Subcutaneous adipose tissue (tissue), 4 donors: ENCODE data around the gene MUC2. TPM values are rescaled to one million over a fixed set of nuclear protein-coding genes. Genes with fewer than 3 reads are reported as not detected.

Source experiments
- CTCF ChIP-seq: fragments of 450-650 bp; IDR thresholded peaks from one replicate; pipeline ENCODE4 v1.5.1; 2016; ENCODE audit warnings: low read depth, mild to moderate bottlenecking, control low read depth, antibody characterized with exemption, moderate library complexity
- total RNA-seq, 4 donors: library from RNA; depleted of rRNA; stranded (reverse); fragments of >200 nt; gene quantifications; one replicate each; pipeline ENCODE4 v1.1.0, GENCODE V29; 2016

MUC2 gene
- total RNA-seq, 4 donors from 2014 or later = under 0.01 to 1.3 TPM; not detected in 2

GRCh38 chr11:1049071-1049405 is 25.6 kb upstream of the MUC2 start:
- TF ChIP-seq CTCF = no peak

GRCh38 chr11:1049431-1049891 is 25.2 kb upstream of the MUC2 start:
- no peak for TF ChIP-seq CTCF

- no peak for TF ChIP-seq CTCF
These were observed 24.6 kb upstream of the MUC2 start for GRCh38 chr11:1049911-1050580.

GRCh38 chr11:1050581-1051355 is 23.9 kb upstream of the MUC2 start:
- no peak for TF ChIP-seq CTCF

- no peak for TF ChIP-seq CTCF
These were observed 23.1 kb upstream of the MUC2 start for GRCh38 chr11:1051356-1052132.

- no peak for TF ChIP-seq CTCF
These were observed 22.3 kb upstream of the MUC2 start for GRCh38 chr11:1052133-1053011.
